Gastroesophageal sphincter (tissue), 3 donors: Measurements from ENCODE around the gene HS1BP3.

Experiments used
- EP300 ChIP-seq: sonication (generic); formaldehyde crosslinking; IDR thresholded peaks from one replicate; pipeline ENCODE4 v1.6.1; 2017; ENCODE audit warnings: antibody characterized with exemption, mild to moderate bottlenecking
- POLR2A ChIP-seq, 2 donors: fragments of 450-650 bp; IDR thresholded peaks; one replicate each; pipeline ENCODE4 v1.6.1; 2017; ENCODE audit warnings: antibody characterized with exemption in 2 of 2, mild to moderate bottlenecking in 2 of 2, moderate library complexity in 1 of 2
- POLR2AphosphoS5 ChIP-seq: sonication (generic); formaldehyde crosslinking; IDR thresholded peaks from one replicate; pipeline ENCODE4 v1.6.1; 2017; ENCODE audit warnings: antibody characterized with exemption
- TF ChIP-seq, protein P1 (sequence below), 4 experiments: fragments of 200-600 bp in 2 of 4; fragments of 450-650 bp in 2 of 4; sonication (generic) in 1 of 4; IDR thresholded peaks; one replicate each; pipeline ENCODE4 v1.5.1; 2017 to 2019; ENCODE audit warnings: antibody characterized with exemption in 4 of 4, mild to moderate bottlenecking in 2 of 4, moderate library complexity in 2 of 4

GRCh38 chr2:20578266-20578894 is 72.5 kb downstream of the HS1BP3 start:
- TF ChIP-seq POLR2A (IDR thresholded peaks at IDR 0.05): no peak
- TF ChIP-seq, protein P1, sequence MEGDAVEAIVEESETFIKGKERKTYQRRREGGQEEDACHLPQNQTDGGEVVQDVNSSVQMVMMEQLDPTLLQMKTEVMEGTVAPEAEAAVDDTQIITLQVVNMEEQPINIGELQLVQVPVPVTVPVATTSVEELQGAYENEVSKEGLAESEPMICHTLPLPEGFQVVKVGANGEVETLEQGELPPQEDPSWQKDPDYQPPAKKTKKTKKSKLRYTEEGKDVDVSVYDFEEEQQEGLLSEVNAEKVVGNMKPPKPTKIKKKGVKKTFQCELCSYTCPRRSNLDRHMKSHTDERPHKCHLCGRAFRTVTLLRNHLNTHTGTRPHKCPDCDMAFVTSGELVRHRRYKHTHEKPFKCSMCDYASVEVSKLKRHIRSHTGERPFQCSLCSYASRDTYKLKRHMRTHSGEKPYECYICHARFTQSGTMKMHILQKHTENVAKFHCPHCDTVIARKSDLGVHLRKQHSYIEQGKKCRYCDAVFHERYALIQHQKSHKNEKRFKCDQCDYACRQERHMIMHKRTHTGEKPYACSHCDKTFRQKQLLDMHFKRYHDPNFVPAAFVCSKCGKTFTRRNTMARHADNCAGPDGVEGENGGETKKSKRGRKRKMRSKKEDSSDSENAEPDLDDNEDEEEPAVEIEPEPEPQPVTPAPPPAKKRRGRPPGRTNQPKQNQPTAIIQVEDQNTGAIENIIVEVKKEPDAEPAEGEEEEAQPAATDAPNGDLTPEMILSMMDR (IDR thresholded peaks at IDR 0.05): no peak
- no peak for TF ChIP-seq EP300
- no peak for TF ChIP-seq POLR2AphosphoS5
